Transverse colon (tissue), 4 donors: ENCODE data around the gene AKAP6. TPM values are rescaled to one million over a fixed set of nuclear protein-coding genes. Genes with fewer than 3 reads are reported as not detected.

Source experiments
- DNase-seq: peaks from one replicate; pipeline ENCODE4 v3.0.0-alpha.2; 2019
- H3K27ac ChIP-seq, 4 donors: fragments of 200-600 bp; sonication (generic); 2 replicates each; pipeline ENCODE4 v1.5.1; 2016 to 2018; ENCODE audit warnings: inconsistent platforms in 4 of 4
- H3K27me3 ChIP-seq: fragments of 200-600 bp; sonication (generic); 2 replicates; pipeline ENCODE4 v1.5.1; 2017; ENCODE audit warnings: inconsistent platforms
- H3K36me3 ChIP-seq, 4 donors: fragments of 200-600 bp; sonication (generic); 2 replicates each; pipeline ENCODE4 v1.5.1; 2017 to 2019; ENCODE audit warnings: inconsistent platforms in 4 of 4
- H3K4me1 ChIP-seq, 4 donors: fragments of 200-600 bp; sonication (generic); 2 replicates each; pipeline ENCODE4 v1.5.1; 2017 to 2020; ENCODE audit warnings: inconsistent platforms in 4 of 4
- H3K4me3 ChIP-seq, 4 donors: fragments of 200-600 bp; sonication (generic); 1 replicate in 1 of 4; 2 replicates in 3 of 4; pipeline versions ENCODE4 v1.5.1 to v1.6.1; 2017 to 2019; ENCODE audit warnings: inconsistent platforms in 4 of 4
- H3K9me3 ChIP-seq, 2 donors: fragments of 200-600 bp; sonication (generic); 2 replicates each; pipeline ENCODE4 v1.5.1; 2017 to 2019; ENCODE audit warnings: inconsistent platforms in 2 of 2
- EP300 ChIP-seq: sonication (generic); formaldehyde crosslinking; IDR thresholded peaks from one replicate; pipeline ENCODE4 v1.6.1; 2017; ENCODE audit warnings: antibody characterized with exemption, low read depth
- POLR2A ChIP-seq: fragments of 450-650 bp; IDR thresholded peaks from one replicate; pipeline ENCODE4 v1.6.1; 2016; ENCODE audit warnings: antibody characterized with exemption, mild to moderate bottlenecking, moderate library complexity
- POLR2AphosphoS5 ChIP-seq, 3 donors: sonication (generic); formaldehyde crosslinking; IDR thresholded peaks; one replicate each; pipeline ENCODE4 v1.6.1; 2016; ENCODE audit warnings: antibody characterized with exemption in 3 of 3
- WGBS, 2 donors: methylation state at CpG; one replicate each; pipeline ENCODE4 v1.1.5; 2018; ENCODE audit warnings: low coverage in 1 of 2; 5-methylcytosine and 5-hydroxymethylcytosine counted together
- in situ Hi-C, 4 donors: fragments of 200-750 bp; cut with MboI; loops; one replicate each; pipeline versions ENCODE4 v1.15.0 to v1.15.1; 2017; ENCODE audit warnings: low sequenced_read_pairs in 3 of 4, low pct_ligation_motif_present in 1 of 4, low pct_unique_long_range_greater_than_20kb in 1 of 4
- intact Hi-C: fragments of 100-400 bp; cut with DNase I; formaldehyde crosslinking; loops from one replicate; pipeline ENCODE4 v1.15.1; 2023; ENCODE audit warnings: low total_unique reads
- total RNA-seq, 4 donors: library from RNA; depleted of rRNA; stranded (reverse); fragments of >200 nt; gene quantifications; one replicate each; pipeline ENCODE4 v1.1.0, GENCODE V29; 2016
- TF ChIP-seq, protein P1 (sequence below), 5 experiments: fragments of 200-600 bp in 3 of 5; fragments of 450-650 bp in 2 of 5; sonication (generic) in 3 of 5; IDR thresholded peaks; 1 replicate in 2 of 5; 2 replicates in 3 of 5; pipeline ENCODE4 v1.5.1; 2016 to 2017; ENCODE audit warnings: antibody characterized with exemption in 5 of 5, inconsistent platforms in 3 of 5, mild to moderate bottlenecking in 2 of 5, moderate library complexity in 1 of 5

The AKAP6 gene
- total RNA-seq, 4 donors from 2014 or later, result 6.3 to 16.7 (median 9.7) TPM

DNA sequence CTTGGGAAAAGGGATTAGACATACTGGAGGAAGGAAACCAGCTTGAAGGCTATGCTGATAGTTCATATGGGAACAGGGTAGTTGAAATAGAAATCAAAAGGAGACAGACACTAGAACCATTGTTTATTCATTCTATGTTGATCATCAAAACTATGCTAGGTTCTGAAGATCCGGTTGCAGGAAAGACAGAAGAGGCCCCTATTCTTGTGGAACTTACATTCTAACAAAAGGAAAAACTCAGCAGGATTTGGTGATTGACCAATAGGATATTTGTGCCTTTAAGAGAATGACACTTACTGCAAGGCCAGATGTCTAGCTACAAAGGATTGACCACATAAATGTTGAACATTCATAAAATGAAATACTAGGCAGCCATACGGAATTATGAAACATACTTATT, 179.2 kb downstream of the AKAP6 start:
- 63 to 70% methylated on average over 2 of the region's 2 CpGs for WGBS, 2 donors
- Histone ChIP-seq H3K4me3 (no peak overlapping the region), H3K36me3 (no peaks in the 10 kb centered on the region), H3K27me3 (no peaks in the 10 kb centered on the region), H3K9me3 (no peaks in the 10 kb centered on the region), H3K27ac (peak overlapping the region; percentile 43 to 79 (median 64)), H3K4me1 (peaks cover 0 to 4% (median 0%) of the 10 kb centered on the region in 4 donors)
- intact Hi-C loops, result no loop called here
- TF ChIP-seq POLR2AphosphoS5 (IDR thresholded peaks at IDR 0.05) (no peak), POLR2A (no peak), EP300 (no peak)
- TF ChIP-seq, protein P1, sequence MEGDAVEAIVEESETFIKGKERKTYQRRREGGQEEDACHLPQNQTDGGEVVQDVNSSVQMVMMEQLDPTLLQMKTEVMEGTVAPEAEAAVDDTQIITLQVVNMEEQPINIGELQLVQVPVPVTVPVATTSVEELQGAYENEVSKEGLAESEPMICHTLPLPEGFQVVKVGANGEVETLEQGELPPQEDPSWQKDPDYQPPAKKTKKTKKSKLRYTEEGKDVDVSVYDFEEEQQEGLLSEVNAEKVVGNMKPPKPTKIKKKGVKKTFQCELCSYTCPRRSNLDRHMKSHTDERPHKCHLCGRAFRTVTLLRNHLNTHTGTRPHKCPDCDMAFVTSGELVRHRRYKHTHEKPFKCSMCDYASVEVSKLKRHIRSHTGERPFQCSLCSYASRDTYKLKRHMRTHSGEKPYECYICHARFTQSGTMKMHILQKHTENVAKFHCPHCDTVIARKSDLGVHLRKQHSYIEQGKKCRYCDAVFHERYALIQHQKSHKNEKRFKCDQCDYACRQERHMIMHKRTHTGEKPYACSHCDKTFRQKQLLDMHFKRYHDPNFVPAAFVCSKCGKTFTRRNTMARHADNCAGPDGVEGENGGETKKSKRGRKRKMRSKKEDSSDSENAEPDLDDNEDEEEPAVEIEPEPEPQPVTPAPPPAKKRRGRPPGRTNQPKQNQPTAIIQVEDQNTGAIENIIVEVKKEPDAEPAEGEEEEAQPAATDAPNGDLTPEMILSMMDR (IDR thresholded peaks at IDR 0.05), result no peak
- in situ Hi-C loops, result no loop called here
- DNase-seq, result no peak

DNA sequence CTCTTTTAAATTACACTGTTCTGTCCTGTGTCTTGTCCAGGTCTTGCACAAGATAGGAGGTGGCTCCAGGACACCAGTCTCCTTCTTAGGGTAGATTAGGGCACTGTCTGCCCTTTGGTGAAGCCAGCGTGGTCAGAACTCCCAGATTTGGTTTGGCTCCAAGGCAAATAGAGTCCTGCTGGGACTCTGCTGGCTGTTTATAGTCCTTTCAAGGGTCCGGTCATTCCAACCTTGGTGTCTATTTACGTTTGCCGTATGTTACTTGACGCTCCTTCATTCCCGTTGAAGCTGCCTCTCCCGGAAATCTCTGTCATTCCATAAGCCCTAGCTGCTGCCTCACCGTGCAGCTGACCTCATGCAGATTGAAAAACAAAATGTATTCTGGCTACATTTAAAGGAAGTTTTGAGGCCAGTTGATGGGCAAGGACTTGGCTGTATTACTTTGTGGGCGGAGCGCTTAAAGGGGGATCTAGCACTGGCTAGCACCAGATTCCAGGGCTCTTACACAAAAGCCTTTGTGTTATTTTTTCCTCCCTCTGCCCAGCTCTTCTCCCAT, 180.6 kb downstream of the AKAP6 start:
- TF ChIP-seq EP300 (peak; percentile 79), POLR2A (no peak), POLR2AphosphoS5 (IDR thresholded peaks at IDR 0.05) (peak in 2 of 3 donors; percentile 52 to 60)
- TF ChIP-seq, protein P1 (IDR thresholded peaks at IDR 0.05), result no peak
- H3K9me3 ChIP-seq, result no peaks in the 10 kb centered on the region
- peaks cover 0 to 12% (median 0%) of the 10 kb centered on the region in 4 donors for H3K4me1 ChIP-seq
- DNase-seq, result peak; percentile 19
- no peaks in the 10 kb centered on the region for H3K36me3 ChIP-seq
- peak overlapping the region; percentile 43 to 79 (median 64) for H3K27ac ChIP-seq
- H3K4me3 ChIP-seq, result no peak overlapping the region
- intact Hi-C loops (no loop called here), in situ Hi-C loops (no loop called here)
- 50 to 52% methylated on average over 4 to 10 of the region's 10 CpGs for WGBS, 2 donors
- no peaks in the 10 kb centered on the region for H3K27me3 ChIP-seq

DNA sequence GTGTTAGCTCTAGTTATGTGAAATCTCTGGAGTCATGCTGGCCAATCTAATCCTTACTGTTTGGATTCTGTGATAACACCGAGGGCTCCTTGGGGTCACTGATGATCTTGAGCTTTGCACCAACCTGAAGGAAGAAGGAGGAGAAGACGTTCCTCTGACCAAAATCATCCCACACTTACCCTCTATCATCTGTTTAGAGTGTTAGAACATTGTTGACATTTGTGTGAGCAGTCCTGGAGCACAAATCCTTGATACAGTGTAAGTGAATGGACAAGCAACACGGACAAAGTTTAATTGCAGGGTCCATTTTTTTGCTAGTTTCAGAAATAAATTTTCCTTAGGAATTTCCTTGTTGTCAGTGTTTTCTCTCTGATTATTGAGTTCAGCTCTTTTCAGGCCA, 181.7 kb downstream of the AKAP6 start:
- TF ChIP-seq, protein P1 (IDR thresholded peaks at IDR 0.05), result no peak
- TF ChIP-seq POLR2A (no peak), POLR2AphosphoS5 (IDR thresholded peaks at IDR 0.05) (no peak), EP300 (no peak)
- WGBS, 2 donors, result 46 to 52% methylated on average over 2 to 3 of the region's 3 CpGs

DNA sequence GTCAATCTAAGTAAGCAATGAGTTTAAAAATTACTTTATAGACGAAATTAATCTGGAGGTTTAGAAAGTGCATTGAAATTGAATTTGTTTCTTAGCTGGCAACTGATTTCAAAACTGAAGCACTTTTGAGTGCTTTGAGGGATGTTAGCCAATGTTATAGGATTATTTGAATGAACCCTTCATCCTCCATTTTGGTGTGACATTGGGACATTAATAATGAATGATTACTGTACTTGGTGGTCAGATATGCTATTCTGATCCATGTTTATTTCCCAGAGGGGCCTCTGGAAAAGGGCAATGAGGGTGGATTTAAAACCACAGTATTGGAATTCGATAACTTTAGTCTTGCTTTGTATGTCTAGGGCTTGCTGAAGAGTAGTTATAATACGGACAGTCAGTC, 183.2 kb downstream of the AKAP6 start:
- no peaks in the 10 kb centered on the region for H3K27me3 ChIP-seq
- no peak overlapping the region for H3K27ac ChIP-seq
- intact Hi-C loops, result no loop called here
- no peak overlapping the region for H3K4me3 ChIP-seq
- in situ Hi-C loops, result no loop called here
- no peak for DNase-seq
- H3K36me3 ChIP-seq, result no peaks in the 10 kb centered on the region
- H3K9me3 ChIP-seq, result no peaks in the 10 kb centered on the region
- H3K4me1 ChIP-seq, result peaks cover 0 to 12% (median 0%) of the 10 kb centered on the region in 4 donors
- 58 to 65% methylated on average over 2 to 3 of the region's 3 CpGs for WGBS, 2 donors
- TF ChIP-seq POLR2A (no peak), POLR2AphosphoS5 (IDR thresholded peaks at IDR 0.05) (no peak), EP300 (no peak)
- TF ChIP-seq, protein P1 (IDR thresholded peaks at IDR 0.05), result no peak

More for the DNA sequence above, 181.7 kb downstream of the AKAP6 start:
- no peak for DNase-seq
- Histone ChIP-seq H3K27me3 (no peaks in the 10 kb centered on the region), H3K4me1 (peaks cover 0 to 12% (median 0%) of the 10 kb centered on the region in 4 donors), H3K36me3 (no peaks in the 10 kb centered on the region), H3K9me3 (no peaks in the 10 kb centered on the region), H3K27ac (peak overlapping the region; percentile 27 to 79 (median 40)), H3K4me3 (no peak overlapping the region)
- in situ Hi-C loops, result no loop called here
- intact Hi-C loops, result no loop called here
